Psoas muscle (tissue), 8 donors: ENCODE results near the gene OLA1. TPM values are rescaled to one million over a fixed set of nuclear protein-coding genes. Genes with fewer than 3 reads are reported as not detected.

Source experiments
- ATAC-seq, 4 donors: fragments of 200-7000 bp; cut with Tn5 transposase; one replicate each; pipeline ENCODE4 v1.9.1; 2020; ENCODE audit warnings: moderate library complexity in 3 of 4, mild to moderate bottlenecking in 2 of 4
- DNase-seq, 2 donors: peaks; one replicate each; pipeline ENCODE4 v3.0.0-alpha.2; 2020
- H3K27ac ChIP-seq: fragments of 200-600 bp; one replicate; pipeline ENCODE4 v1.8.0; 2022
- H3K27me3 ChIP-seq, 3 donors: fragments of 200-600 bp in 1 of 3; one replicate each; pipeline versions ENCODE4 v1.6.1 to v1.8.0; 2013 to 2022; ENCODE audit warnings: low read length in 2 of 3, mild to moderate bottlenecking in 2 of 3, moderate library complexity in 1 of 3; ENCODE audit not compliant: insufficient read depth in 3 of 3
- H3K36me3 ChIP-seq, 2 donors: fragments of 200-600 bp in 1 of 2; one replicate each; pipeline versions ENCODE4 v1.6.1 to v1.8.0; 2013 to 2022; ENCODE audit warnings: low read depth in 1 of 2, mild to moderate bottlenecking in 1 of 2, moderate library complexity in 1 of 2; ENCODE audit not compliant: insufficient read depth in 1 of 2
- H3K4me1 ChIP-seq: fragments of 200-600 bp; one replicate; pipeline ENCODE4 v1.8.0; 2022
- H3K4me3 ChIP-seq: fragments of 200-600 bp; one replicate; pipeline ENCODE4 v1.8.0; 2022; ENCODE audit warnings: mild to moderate bottlenecking
- H3K9me3 ChIP-seq: fragments of 200-600 bp; one replicate; pipeline ENCODE4 v1.8.0; 2022
- CTCF ChIP-seq: fragments of 200-600 bp; IDR thresholded peaks from one replicate; pipeline ENCODE4 v1.8.0; 2022; ENCODE audit warnings: antibody characterized with exemption
- WGBS, 3 donors: extraction: QIAGEN DNeasy Blood & Tissue Kit; methylation state at CpG; one replicate each; pipeline versions ENCODE4 v1.1.6 to v1.1.7; 2013; 5-methylcytosine and 5-hydroxymethylcytosine counted together
- intact Hi-C, 2 donors: fragments of 100-400 bp; cut with DNase I; formaldehyde crosslinking; loops; one replicate each; pipeline versions ENCODE4 v1.11.0 to v1.14.2; 2022
- polyA plus RNA-seq, 3 donors: library from polyadenylated mRNA; stranded (reverse); fragments of 200-250 nt; gene quantifications; one replicate each; pipeline ENCODE4 v1.2.3, GENCODE V29; 2013
- total RNA-seq, 4 donors: library from RNA; stranded (reverse); fragmentation: NEBNext Ultra II Directional in 2 of 4; extraction: Animal tissue kit (Norgen Biotek cat#: 25700) in 2 of 4; gene quantifications; one replicate each; pipeline versions ENCODE4 v1.2.1 to v1.2.4, GENCODE V29; 2021 to 2023
- donor health status: healthy with polysubstance abuse.
- donor health status: DM: no; HTN: no; CAD: no; lungs with moderate emphysema.
- donor health status: Bipolar disorder and iron deficiency.
- donor health status: healthy.
- donor health status: DM: yes; HTN: yes; CAD: no.
- donor health status: DM: no; HTN: no; CAD: no.
- donor health status: DM: no; HTN: no; CAD: no.
- donor health status: DM: yes; HTN: yes; CAD: no.

OLA1 gene
- total and polyA plus RNA-seq, 7 donors, result 86.8 to 125 (median 112) TPM

GRCh38 chr2:174038462-174038861 is 209.9 kb downstream of the OLA1 start:
- no peaks in the 10 kb centered on the region for H3K27me3 ChIP-seq
- intact Hi-C loops, result loop anchor here in 1 of 2 donors (5.0 kb wide), 1 partner anchor 71 kb away; the partner anchor contains the start of gene SP3
- no peak overlapping the region for H3K27ac ChIP-seq
- no peaks in the 10 kb centered on the region for H3K36me3 ChIP-seq
- 63 to 95% (median 92%) methylated on average over 2 of the region's 2 CpGs for WGBS, 3 donors
- ATAC-seq (no peak), DNase-seq (no peak)
- no peaks in the 10 kb centered on the region for H3K9me3 ChIP-seq
- no peak for TF ChIP-seq CTCF
- no peak overlapping the region for H3K4me3 ChIP-seq
- peaks cover 20% of the 10 kb centered on the region for H3K4me1 ChIP-seq

GRCh38 chr2:174036825-174037224 is 211.5 kb downstream of the OLA1 start:
- no peaks in the 10 kb centered on the region for H3K27me3 ChIP-seq
- peaks cover 20% of the 10 kb centered on the region for H3K4me1 ChIP-seq
- H3K36me3 ChIP-seq, result no peaks in the 10 kb centered on the region
- ATAC-seq, result peak; percentile 32 to 74 (median 64)
- no peaks in the 10 kb centered on the region for H3K9me3 ChIP-seq
- DNase-seq, result no peak
- peak overlapping the region; percentile 66 for H3K27ac ChIP-seq
- H3K4me3 ChIP-seq, result peak overlapping the region; percentile 12
- no peak for TF ChIP-seq CTCF
- intact Hi-C loops, result loop anchor here in 1 of 2 donors (5.0 kb wide), 1 partner anchor 70 kb away; the partner anchor contains the start of gene SP3

GRCh38 chr2:174035981-174036742 is 212.2 kb downstream of the OLA1 start:
- WGBS, 3 donors, result 51 to 66% (median 53%) methylated on average over 12 of the region's 12 CpGs
- no peaks in the 10 kb centered on the region for H3K9me3 ChIP-seq
- intact Hi-C loops, result loop anchor here in 1 of 2 donors (5.0 kb wide), 1 partner anchor 69 kb away; the partner anchor contains the start of gene SP3
- H3K4me3 ChIP-seq, result peak overlapping the region; percentile 12
- peaks cover 20% of the 10 kb centered on the region for H3K4me1 ChIP-seq
- peak overlapping the region; percentile 66 for H3K27ac ChIP-seq
- H3K36me3 ChIP-seq, result no peaks in the 10 kb centered on the region
- ATAC-seq (peak; percentile 67 to 86 (median 77)), DNase-seq (peak in 1 of 2 donors; percentile 65)
- no peaks in the 10 kb centered on the region for H3K27me3 ChIP-seq
- TF ChIP-seq CTCF, result no peak

GRCh38 chr2:174035117-174035635 is 213.2 kb downstream of the OLA1 start:
- H3K27me3 ChIP-seq, result no peaks in the 10 kb centered on the region
- H3K36me3 ChIP-seq, result no peaks in the 10 kb centered on the region
- H3K4me1 ChIP-seq, result peaks cover 20% of the 10 kb centered on the region
- H3K27ac ChIP-seq, result no peak overlapping the region
- no peak for ATAC-seq
- H3K4me3 ChIP-seq, result no peak overlapping the region
- no peaks in the 10 kb centered on the region for H3K9me3 ChIP-seq
- no peak for DNase-seq
- TF ChIP-seq CTCF, result no peak
- intact Hi-C loops, result loop anchor here in 1 of 2 donors (5.0 kb wide), 1 partner anchor 68 kb away; the partner anchor contains the start of gene SP3
- 86 to 88% (median 88%) methylated on average over 3 of the region's 3 CpGs for WGBS, 3 donors
